OCI-LY1 (cell line): ENCODE results near the gene CYP2A7.
"Not testable (repeated sequence)": the region's sequence is repeated elsewhere in the genome, so short reads cannot be mapped to it uniquely, and the experiment has no call there.

Experiments used
- CTCF ChIP-seq: fragments of 200-600 bp; sonication (generic), shearing (Covaris generic); IDR thresholded peaks from 2 replicates; pipeline ENCODE4 v1.5.1; 2017; ENCODE audit warnings: mild to moderate bottlenecking, antibody characterized with exemption, low read length, moderate library complexity, mixed read lengths
- EZH2 ChIP-seq: fragments of 200-600 bp; sonication (generic), shearing (Covaris generic); IDR thresholded peaks from 2 replicates; pipeline ENCODE4 v1.8.0; 2017; ENCODE audit warnings: borderline replicate concordance, mixed run types, mild to moderate bottlenecking, antibody characterized with exemption, low read length, moderate library complexity, mixed read lengths

GRCh38 chr19:40832431-40832790, 49.6 kb downstream of the CYP2A7 start:
- TF ChIP-seq EZH2, CTCF: not testable (repeated sequence)
